ENCODE measurements around the gene SACM1L. TPM values are rescaled to one million over a fixed set of nuclear protein-coding genes. Genes with fewer than 3 reads are reported as not detected.
"Not testable (repeated sequence)": the region's sequence is repeated elsewhere in the genome, so short reads cannot be mapped to it uniquely, and the experiment has no call there.

Gene SACM1L
- total RNA-seq, 4 donors from 2014 or later, result 23.8 to 34.6 (median 32.1) TPM

DNA sequence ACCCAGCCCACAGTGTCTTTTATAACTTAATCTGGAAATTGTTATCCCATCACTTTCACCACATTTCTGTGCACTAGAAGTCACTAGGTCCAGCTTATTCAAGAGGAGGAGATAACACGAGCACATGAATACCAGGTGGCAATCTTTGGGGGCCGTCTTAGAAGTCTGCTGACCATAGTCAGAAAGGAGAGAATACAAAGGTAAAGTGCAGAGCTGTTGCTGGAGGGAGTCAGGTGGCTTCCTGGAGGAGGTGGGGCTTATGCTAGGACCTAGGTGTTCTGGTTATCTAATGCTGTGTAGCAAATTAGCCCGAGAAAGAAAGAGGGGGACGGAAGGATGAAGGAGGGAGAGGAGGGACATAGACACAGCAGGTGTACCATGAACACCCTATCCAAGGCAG lies 60.7 kb downstream of the SACM1L start:
- TF ChIP-seq, protein P1, sequence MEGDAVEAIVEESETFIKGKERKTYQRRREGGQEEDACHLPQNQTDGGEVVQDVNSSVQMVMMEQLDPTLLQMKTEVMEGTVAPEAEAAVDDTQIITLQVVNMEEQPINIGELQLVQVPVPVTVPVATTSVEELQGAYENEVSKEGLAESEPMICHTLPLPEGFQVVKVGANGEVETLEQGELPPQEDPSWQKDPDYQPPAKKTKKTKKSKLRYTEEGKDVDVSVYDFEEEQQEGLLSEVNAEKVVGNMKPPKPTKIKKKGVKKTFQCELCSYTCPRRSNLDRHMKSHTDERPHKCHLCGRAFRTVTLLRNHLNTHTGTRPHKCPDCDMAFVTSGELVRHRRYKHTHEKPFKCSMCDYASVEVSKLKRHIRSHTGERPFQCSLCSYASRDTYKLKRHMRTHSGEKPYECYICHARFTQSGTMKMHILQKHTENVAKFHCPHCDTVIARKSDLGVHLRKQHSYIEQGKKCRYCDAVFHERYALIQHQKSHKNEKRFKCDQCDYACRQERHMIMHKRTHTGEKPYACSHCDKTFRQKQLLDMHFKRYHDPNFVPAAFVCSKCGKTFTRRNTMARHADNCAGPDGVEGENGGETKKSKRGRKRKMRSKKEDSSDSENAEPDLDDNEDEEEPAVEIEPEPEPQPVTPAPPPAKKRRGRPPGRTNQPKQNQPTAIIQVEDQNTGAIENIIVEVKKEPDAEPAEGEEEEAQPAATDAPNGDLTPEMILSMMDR (IDR thresholded peaks at IDR 0.05), result no peak
- TF ChIP-seq POLR2A (IDR thresholded peaks at IDR 0.05), result no peak
- 73 to 76% methylated on average over 4 of the region's 4 CpGs for WGBS, 2 donors
- intact Hi-C loops (cut with DNase I; ENCODE audit: low total_unique reads), result no loop called here
- no peak overlapping the region for H3K4me3 ChIP-seq (ENCODE audit: low read depth, poor library complexity, severe bottlenecking)
- DNase-seq (ENCODE audit: low spot score in 2 of 2), result no peak

DNA sequence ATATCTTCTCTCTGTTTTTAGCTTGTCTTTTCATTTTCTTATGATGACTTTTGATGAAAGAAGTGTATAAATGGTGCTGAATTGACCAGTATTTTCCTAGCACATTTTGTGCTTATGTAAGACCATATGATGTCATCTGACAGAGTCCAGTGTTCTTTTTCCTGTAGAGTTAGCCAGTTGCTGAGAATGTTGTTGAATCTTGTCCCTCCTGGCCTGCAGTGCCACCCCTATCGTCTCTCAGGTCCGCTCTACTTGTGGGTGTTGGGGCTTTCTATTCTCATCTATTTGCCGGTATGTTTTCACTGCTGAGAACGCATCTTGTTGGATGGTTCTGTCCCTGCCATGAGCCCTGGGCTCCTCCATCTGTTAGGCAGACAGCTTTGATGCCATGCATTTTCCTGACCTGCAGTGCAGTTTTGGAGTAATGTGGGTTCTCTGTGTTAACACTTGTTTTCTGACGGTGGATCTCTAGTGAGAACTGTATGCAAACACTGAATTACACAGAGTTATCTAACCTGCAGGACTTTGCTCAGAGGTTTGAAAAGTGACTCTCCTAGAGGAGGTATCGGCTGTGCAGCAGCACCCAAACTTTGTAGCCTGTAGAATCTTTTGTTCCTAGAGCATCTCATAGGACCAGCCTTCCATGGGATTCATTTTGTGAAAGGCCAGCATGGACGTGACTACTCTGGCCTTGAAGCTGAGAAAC lies 62.5 kb downstream of the SACM1L start:
- 89 to 91% methylated on average over 7 of the region's 7 CpGs for WGBS, 2 donors
- no peak overlapping the region for H3K4me3 ChIP-seq (ENCODE audit: low read depth, poor library complexity, severe bottlenecking)
- intact Hi-C loops (cut with DNase I; ENCODE audit: low total_unique reads), result no loop called here
- DNase-seq (ENCODE audit: low spot score in 2 of 2), result no peak
- TF ChIP-seq, protein P1 (IDR thresholded peaks at IDR 0.05), result no peak
- TF ChIP-seq POLR2A (IDR thresholded peaks at IDR 0.05), result no peak

DNA sequence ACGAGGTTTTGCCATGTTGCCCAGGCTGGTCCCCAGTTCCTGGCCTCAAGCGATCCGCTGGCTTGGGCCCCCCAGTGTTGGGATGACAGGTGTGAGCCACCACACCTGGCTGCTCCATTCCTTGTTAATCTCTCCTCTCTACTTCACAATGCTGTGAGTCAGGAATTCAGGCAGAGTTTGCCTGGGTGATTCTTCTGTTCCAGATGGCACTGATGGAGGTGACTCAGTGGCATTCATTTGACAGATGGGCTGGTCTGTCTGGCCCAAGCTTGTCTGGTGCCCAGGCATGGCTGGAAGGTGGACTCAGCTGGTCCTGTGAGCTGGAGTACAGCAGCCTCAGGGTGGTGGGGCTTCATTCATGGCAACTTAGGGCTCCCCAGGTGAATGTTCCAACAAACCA lies 63.9 kb downstream of the SACM1L start:
- TF ChIP-seq, protein P1 (IDR thresholded peaks at IDR 0.05), result no peak
- no peak for TF ChIP-seq POLR2A (IDR thresholded peaks at IDR 0.05)
- no peak overlapping the region for H3K4me3 ChIP-seq (ENCODE audit: low read depth, poor library complexity, severe bottlenecking)
- WGBS, 2 donors, result 90 to 93% methylated on average over 3 of the region's 3 CpGs
- DNase-seq (ENCODE audit: low spot score in 2 of 2), result no peak
- intact Hi-C loops (cut with DNase I; ENCODE audit: low total_unique reads), result no loop called here

DNA sequence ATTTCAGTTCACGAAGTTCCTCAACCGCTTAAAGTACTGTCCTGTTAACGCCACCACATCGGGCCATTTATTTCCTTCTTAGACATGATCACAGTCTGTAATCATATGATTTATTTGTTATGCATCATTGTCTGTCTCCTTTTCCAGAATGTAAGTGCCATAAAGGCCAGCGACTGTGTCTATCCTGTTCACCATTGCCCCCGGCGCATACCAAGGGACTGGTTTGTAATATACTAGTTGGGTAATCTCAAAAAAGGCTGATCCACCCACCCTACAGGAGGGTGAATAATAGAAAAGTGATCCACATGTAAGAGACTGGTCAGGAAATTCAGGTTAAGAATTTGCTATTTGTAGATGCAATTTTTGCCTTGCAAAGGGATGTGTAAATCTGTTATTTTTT lies 65.3 kb downstream of the SACM1L start:
- DNase-seq (ENCODE audit: low spot score in 2 of 2), result no peak
- WGBS, 2 donors, result 93 to 94% methylated on average over 7 of the region's 7 CpGs
- no peak overlapping the region for H3K4me3 ChIP-seq (ENCODE audit: low read depth, poor library complexity, severe bottlenecking)
- intact Hi-C loops (cut with DNase I; ENCODE audit: low total_unique reads), result no loop called here
- TF ChIP-seq POLR2A (IDR thresholded peaks at IDR 0.05), result no peak
- TF ChIP-seq, protein P1 (IDR thresholded peaks at IDR 0.05), result no peak

DNA sequence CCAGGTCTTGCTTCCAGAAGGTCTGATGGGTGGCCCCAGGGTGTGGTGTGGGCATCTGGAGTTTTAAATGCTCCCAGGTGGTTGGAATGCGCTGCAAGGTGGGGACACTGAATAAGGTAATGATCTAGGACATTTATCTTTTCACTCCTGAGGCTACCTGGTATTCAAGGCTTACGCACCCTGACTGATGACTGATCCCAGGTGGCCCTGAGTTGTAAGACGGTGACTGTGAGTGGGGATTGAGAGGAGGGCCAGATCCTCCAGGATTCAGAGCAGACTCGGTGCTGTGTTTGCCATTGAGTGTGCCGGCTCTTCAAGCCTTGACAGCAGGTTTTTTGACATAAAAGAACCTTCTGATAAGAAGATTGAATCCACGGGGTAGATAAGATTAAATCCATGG lies 66.9 kb downstream of the SACM1L start:
- WGBS, 2 donors, result 87 to 91% methylated on average over 6 of the region's 6 CpGs
- no peak for DNase-seq (ENCODE audit: low spot score in 2 of 2)
- no peak overlapping the region for H3K4me3 ChIP-seq (ENCODE audit: low read depth, poor library complexity, severe bottlenecking)
- TF ChIP-seq POLR2A (IDR thresholded peaks at IDR 0.05), result no peak
- TF ChIP-seq, protein P1 (IDR thresholded peaks at IDR 0.05), result no peak
- intact Hi-C loops (cut with DNase I; ENCODE audit: low total_unique reads), result no loop called here

DNA sequence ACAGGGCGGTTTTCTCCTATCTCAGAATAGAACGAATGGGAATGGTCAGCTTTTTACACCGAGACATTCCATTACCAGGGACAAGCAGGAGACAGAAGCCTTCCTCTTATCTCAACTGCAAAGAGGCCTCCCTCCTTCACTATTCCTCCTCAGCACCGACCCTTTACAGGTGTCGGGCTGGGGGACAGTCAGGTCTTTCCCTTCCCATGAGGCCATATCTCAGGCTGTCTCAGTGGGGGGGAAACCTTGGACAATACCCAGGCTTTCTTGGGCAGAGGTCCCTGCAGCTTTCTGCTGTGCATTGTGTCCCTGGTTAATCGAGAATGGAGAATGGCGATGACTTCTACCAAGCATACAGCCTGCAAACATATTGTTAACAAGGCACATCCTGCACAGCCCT lies 67.9 kb downstream of the SACM1L start:
- H3K4me3 ChIP-seq (ENCODE audit: low read depth, poor library complexity, severe bottlenecking); intact Hi-C loops (cut with DNase I; ENCODE audit: low total_unique reads); DNase-seq (ENCODE audit: low spot score in 2 of 2): not testable (repeated sequence)
- 77 to 78% methylated on average over 7 of the region's 7 CpGs for WGBS, 2 donors
